ENCODE data around the gene AGBL4.

DNA sequence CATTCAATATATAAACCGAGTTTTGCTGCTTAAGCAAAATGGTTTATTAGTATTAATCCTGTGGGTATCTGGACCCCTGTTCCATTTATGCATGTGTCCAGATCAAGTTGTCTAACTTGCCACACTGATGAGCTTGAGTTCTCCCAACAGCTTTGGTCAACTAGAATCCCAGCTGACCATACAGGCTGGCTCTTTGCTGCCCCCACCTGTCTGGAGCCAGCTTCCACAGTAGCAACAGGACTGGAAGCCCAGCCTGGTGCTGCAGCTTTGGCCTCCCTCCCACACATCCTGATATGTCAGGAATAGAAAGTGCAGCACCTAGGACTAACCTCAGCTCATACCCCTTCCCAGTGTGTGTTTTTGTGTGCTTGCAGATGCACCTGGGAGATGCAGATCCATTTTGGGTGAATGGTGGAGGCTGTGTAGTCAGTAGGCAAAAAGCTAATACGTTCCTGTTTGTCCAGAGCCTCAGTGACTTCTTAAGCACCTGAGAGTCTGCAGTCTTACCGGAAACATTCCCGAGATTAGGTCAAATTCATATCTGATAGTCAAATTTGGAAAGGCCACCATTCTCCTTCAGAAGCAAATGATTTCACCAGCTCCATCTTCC is 1206.1 kb downstream of the AGBL4 start:
- TF ChIP-seq POLR2A (IDR thresholded peaks at IDR 0.05): no peak
- TF ChIP-seq, protein P1, sequence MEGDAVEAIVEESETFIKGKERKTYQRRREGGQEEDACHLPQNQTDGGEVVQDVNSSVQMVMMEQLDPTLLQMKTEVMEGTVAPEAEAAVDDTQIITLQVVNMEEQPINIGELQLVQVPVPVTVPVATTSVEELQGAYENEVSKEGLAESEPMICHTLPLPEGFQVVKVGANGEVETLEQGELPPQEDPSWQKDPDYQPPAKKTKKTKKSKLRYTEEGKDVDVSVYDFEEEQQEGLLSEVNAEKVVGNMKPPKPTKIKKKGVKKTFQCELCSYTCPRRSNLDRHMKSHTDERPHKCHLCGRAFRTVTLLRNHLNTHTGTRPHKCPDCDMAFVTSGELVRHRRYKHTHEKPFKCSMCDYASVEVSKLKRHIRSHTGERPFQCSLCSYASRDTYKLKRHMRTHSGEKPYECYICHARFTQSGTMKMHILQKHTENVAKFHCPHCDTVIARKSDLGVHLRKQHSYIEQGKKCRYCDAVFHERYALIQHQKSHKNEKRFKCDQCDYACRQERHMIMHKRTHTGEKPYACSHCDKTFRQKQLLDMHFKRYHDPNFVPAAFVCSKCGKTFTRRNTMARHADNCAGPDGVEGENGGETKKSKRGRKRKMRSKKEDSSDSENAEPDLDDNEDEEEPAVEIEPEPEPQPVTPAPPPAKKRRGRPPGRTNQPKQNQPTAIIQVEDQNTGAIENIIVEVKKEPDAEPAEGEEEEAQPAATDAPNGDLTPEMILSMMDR (IDR thresholded peaks at IDR 0.05 in 4 of 5, conservative IDR thresholded peaks at IDR 0.05 in 1 of 5): peak in 4 of 5 experiments; percentile 15 to 66 (median 49)
